ENCODE measurements around the gene FAU. TPM values are rescaled to one million over a fixed set of nuclear protein-coding genes. Genes with fewer than 3 reads are reported as not detected.
A peak's percentile ranks its signal among the peaks of the same experiment; 100 is the strongest.

The FAU gene
- total RNA-seq, 1 donor from 2014 or later = 734 TPM

DNA sequence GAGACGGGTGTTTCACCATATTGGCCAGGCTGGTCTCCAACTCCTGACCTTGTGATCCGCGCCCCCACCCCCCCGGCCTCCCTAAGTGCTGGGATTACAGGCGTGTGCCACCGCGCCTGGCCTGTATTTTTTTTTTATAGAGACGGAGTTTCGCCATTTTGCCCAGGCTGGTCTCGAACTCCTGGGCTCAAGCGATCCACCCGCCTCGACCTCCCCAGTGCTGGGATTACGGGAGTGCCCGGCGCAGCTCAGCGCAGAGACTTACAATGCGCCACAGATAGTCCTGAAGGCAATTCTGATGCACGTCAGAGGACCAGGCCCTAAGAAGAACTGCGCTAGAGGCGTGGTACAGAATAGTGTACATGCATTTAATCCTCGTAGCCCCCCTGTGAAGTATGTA lies 26.5 kb downstream of the FAU start:
- peaks cover 14% of the 10 kb centered on the region for H3K4me1 Mint-ChIP-seq (ENCODE audit: unreplicated experiment)
- no peaks in the 10 kb centered on the region for H3K9me3 Mint-ChIP-seq (ENCODE audit: unreplicated experiment)
- peak overlapping the region; percentile 95 for H3K27ac Mint-ChIP-seq (ENCODE audit: unreplicated experiment)
- no peak for DNase-seq (ENCODE audit: extremely low spot score, unreplicated experiment)
- H3K36me3 Mint-ChIP-seq (ENCODE audit: unreplicated experiment) = peaks cover 1% of the 10 kb centered on the region
- H3K4me3 Mint-ChIP-seq (ENCODE audit: unreplicated experiment) = peak overlapping the region; percentile 87
- no peaks in the 10 kb centered on the region for H3K27me3 Mint-ChIP-seq (ENCODE audit: unreplicated experiment)
- TF ChIP-seq, protein P1, sequence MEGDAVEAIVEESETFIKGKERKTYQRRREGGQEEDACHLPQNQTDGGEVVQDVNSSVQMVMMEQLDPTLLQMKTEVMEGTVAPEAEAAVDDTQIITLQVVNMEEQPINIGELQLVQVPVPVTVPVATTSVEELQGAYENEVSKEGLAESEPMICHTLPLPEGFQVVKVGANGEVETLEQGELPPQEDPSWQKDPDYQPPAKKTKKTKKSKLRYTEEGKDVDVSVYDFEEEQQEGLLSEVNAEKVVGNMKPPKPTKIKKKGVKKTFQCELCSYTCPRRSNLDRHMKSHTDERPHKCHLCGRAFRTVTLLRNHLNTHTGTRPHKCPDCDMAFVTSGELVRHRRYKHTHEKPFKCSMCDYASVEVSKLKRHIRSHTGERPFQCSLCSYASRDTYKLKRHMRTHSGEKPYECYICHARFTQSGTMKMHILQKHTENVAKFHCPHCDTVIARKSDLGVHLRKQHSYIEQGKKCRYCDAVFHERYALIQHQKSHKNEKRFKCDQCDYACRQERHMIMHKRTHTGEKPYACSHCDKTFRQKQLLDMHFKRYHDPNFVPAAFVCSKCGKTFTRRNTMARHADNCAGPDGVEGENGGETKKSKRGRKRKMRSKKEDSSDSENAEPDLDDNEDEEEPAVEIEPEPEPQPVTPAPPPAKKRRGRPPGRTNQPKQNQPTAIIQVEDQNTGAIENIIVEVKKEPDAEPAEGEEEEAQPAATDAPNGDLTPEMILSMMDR (IDR thresholded peaks at IDR 0.05) = no peak

DNA sequence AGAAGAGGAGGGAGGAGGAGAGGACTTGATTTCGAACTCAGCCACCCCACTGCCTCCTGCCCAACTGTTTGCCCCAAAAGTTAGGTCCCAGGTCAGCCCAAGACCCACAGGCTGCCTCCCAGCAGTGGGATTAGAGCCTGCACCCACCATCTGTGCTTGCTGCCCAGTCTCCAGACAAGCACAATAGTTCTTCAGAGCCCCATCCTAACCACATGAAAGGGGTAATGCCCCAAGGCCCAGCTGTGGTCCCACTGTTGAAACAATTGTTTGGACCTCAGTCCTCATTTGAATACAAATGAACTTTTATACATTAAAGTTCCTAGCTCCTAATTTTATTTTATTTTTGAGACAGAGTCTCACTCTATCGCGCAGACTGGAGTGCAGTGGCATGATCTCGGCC lies 31.3 kb downstream of the FAU start:
- H3K9me3 Mint-ChIP-seq (ENCODE audit: unreplicated experiment) = no peaks in the 10 kb centered on the region
- H3K4me3 Mint-ChIP-seq (ENCODE audit: unreplicated experiment) = no peak overlapping the region
- H3K4me1 Mint-ChIP-seq (ENCODE audit: unreplicated experiment) = peaks cover 6% of the 10 kb centered on the region
- H3K36me3 Mint-ChIP-seq (ENCODE audit: unreplicated experiment) = peaks cover 16% of the 10 kb centered on the region
- TF ChIP-seq, protein P1 (IDR thresholded peaks at IDR 0.05) = no peak
- no peak overlapping the region for H3K27ac Mint-ChIP-seq (ENCODE audit: unreplicated experiment)
- no peaks in the 10 kb centered on the region for H3K27me3 Mint-ChIP-seq (ENCODE audit: unreplicated experiment)
- DNase-seq (ENCODE audit: extremely low spot score, unreplicated experiment) = no peak

GRCh38 chr11:65089621-65090020 lies 32.3 kb downstream of the FAU start:
- Mint-ChIP-seq H3K36me3 (ENCODE audit: unreplicated experiment) (peaks cover 18% of the 10 kb centered on the region), H3K27ac (ENCODE audit: unreplicated experiment) (no peak overlapping the region), H3K4me1 (ENCODE audit: unreplicated experiment) (peaks cover 14% of the 10 kb centered on the region), H3K27me3 (ENCODE audit: unreplicated experiment) (no peaks in the 10 kb centered on the region), H3K9me3 (ENCODE audit: unreplicated experiment) (no peaks in the 10 kb centered on the region), H3K4me3 (ENCODE audit: unreplicated experiment) (no peak overlapping the region)
- no peak for DNase-seq (ENCODE audit: extremely low spot score, unreplicated experiment)
- TF ChIP-seq, protein P1 (IDR thresholded peaks at IDR 0.05) = no peak

DNA sequence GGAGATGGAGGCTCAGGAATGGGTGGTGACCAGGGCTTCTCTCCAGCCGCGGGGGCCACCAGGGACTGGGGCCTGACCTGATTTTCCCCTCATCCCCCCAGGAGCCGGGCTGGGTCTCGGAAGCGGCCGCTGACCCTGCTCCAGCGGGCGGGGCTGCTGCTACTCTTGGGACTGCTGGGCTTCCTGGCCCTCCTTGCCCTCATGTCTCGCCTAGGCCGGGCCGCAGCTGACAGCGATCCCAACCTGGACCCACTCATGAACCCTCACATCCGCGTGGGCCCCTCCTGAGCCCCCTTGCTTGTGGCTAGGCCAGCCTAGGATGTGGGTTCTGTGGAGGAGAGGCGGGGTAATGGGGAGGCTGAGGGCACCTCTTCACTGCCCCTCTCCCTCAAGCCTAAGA lies 34.1 kb downstream of the FAU start:
- H3K27me3 Mint-ChIP-seq (ENCODE audit: unreplicated experiment) = no peaks in the 10 kb centered on the region
- DNase-seq (ENCODE audit: extremely low spot score, unreplicated experiment) = no peak
- peaks cover 27% of the 10 kb centered on the region for H3K4me1 Mint-ChIP-seq (ENCODE audit: unreplicated experiment)
- no peak overlapping the region for H3K4me3 Mint-ChIP-seq (ENCODE audit: unreplicated experiment)
- H3K27ac Mint-ChIP-seq (ENCODE audit: unreplicated experiment) = no peak overlapping the region
- H3K36me3 Mint-ChIP-seq (ENCODE audit: unreplicated experiment) = peaks cover 18% of the 10 kb centered on the region
- no peaks in the 10 kb centered on the region for H3K9me3 Mint-ChIP-seq (ENCODE audit: unreplicated experiment)
- TF ChIP-seq, protein P1 (IDR thresholded peaks at IDR 0.05) = no peak

GRCh38 chr11:65087216-65087615 lies 34.7 kb downstream of the FAU start:
- Mint-ChIP-seq H3K27me3 (ENCODE audit: unreplicated experiment) (no peaks in the 10 kb centered on the region), H3K4me3 (ENCODE audit: unreplicated experiment) (no peak overlapping the region), H3K36me3 (ENCODE audit: unreplicated experiment) (peaks cover 18% of the 10 kb centered on the region), H3K27ac (ENCODE audit: unreplicated experiment) (no peak overlapping the region), H3K9me3 (ENCODE audit: unreplicated experiment) (no peaks in the 10 kb centered on the region), H3K4me1 (ENCODE audit: unreplicated experiment) (peaks cover 31% of the 10 kb centered on the region)
- no peak for DNase-seq (ENCODE audit: extremely low spot score, unreplicated experiment)
- TF ChIP-seq, protein P1 (IDR thresholded peaks at IDR 0.05) = no peak

Data from osteocyte (in vitro differentiated cells).